ENCODE data around the gene GNAL. TPM values are rescaled to one million over a fixed set of nuclear protein-coding genes. Genes with fewer than 3 reads are reported as not detected.
A peak's percentile ranks its signal among the peaks of the same experiment; 100 is the strongest.
"Not testable (repeated sequence)": the region's sequence is repeated elsewhere in the genome, so short reads cannot be mapped to it uniquely, and the experiment has no call there.

Gene GNAL
- total RNA-seq, 4 donors from 2014 or later: 22.8 to 30.4 (median 26.5) TPM

DNA sequence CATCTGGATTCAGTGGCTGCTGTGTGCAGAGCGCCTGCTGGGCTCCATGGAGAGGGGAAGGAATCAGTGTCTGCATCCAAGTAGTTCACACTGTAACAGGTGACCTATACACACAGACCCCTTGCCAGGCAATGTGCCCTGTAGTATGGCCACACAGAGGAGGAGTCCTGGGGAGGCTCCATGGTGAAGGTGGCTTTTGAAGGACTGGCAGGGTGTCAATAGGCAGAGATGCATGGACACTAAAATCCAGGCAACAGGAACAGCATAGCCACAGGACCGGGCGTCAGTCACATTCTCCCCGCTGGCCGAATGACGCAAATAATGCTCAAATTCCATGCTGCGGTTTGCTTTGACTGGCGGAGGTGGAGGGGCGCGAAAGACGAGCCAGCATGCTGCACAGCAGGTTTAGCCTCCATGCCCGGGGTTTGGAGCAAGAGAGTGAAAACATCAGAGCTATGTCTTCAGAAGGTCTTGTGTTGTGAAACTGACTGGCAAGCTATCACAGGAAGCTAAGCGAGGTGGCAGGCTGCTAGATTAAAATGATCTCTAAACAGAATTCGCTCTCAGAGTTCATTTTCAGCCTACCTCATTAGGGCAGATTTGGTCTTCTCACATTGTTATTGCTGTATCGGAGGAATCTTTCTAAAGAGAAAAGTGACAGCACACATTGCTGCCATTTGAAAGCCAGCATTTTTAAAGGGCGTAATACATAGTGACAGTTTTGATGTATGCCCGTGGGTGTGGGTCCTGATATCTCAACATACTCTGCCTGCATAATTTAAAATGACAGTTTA lies 161.0 kb downstream of the GNAL start:
- intact Hi-C loops (cut with DNase I): loop anchor here (10.0 kb wide), 2 partner anchors 55 to 175 kb away; partner anchors contain the start of gene MPPE1
- H3K36me3 ChIP-seq: no peaks in the 10 kb centered on the region
- peak overlapping the region in 2 of 3 donors; percentile 74 to 100 for H3K4me3 ChIP-seq (replicated peaks in 1 of 3)
- peak; percentile 58 to 67 for DNase-seq
- TF ChIP-seq, protein P1, sequence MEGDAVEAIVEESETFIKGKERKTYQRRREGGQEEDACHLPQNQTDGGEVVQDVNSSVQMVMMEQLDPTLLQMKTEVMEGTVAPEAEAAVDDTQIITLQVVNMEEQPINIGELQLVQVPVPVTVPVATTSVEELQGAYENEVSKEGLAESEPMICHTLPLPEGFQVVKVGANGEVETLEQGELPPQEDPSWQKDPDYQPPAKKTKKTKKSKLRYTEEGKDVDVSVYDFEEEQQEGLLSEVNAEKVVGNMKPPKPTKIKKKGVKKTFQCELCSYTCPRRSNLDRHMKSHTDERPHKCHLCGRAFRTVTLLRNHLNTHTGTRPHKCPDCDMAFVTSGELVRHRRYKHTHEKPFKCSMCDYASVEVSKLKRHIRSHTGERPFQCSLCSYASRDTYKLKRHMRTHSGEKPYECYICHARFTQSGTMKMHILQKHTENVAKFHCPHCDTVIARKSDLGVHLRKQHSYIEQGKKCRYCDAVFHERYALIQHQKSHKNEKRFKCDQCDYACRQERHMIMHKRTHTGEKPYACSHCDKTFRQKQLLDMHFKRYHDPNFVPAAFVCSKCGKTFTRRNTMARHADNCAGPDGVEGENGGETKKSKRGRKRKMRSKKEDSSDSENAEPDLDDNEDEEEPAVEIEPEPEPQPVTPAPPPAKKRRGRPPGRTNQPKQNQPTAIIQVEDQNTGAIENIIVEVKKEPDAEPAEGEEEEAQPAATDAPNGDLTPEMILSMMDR (IDR thresholded peaks at IDR 0.05): no peak
- TF ChIP-seq POLR2A (IDR thresholded peaks at IDR 0.05): peak in 1 of 2 donors; percentile 67
- 10 to 12% methylated on average over 15 to 17 of the region's 17 CpGs for WGBS, 2 donors
- H3K27ac ChIP-seq: peak overlapping the region; percentile 95 to 96 (median 95)
- H3K27me3 ChIP-seq: no peaks in the 10 kb centered on the region
- no peaks in the 10 kb centered on the region for H3K9me3 ChIP-seq
- H3K4me1 ChIP-seq: peaks cover 14 to 22% of the 10 kb centered on the region in 2 donors

DNA sequence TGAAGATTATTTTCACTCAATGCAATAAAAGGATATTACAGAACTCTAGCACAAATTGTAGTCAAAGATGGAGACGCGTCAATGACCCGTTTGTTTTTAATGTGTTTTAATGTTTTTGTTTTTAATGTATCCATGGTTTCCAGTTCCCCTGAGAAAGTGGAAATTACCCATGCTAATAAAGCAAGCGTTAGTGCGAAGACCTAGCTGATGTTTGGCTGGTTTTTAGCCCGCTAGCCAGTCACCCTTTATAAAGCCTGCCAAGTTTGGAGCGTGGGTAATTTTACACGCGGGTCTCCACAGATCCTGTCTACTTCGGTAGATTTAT lies 161.7 kb downstream of the GNAL start:
- Histone ChIP-seq H3K4me3 (replicated peaks in 1 of 3) (peak overlapping the region; percentile 74 to 100 (median 93)), H3K27ac (peak overlapping the region; percentile 95 to 96 (median 95)), H3K9me3 (no peaks in the 10 kb centered on the region), H3K27me3 (no peaks in the 10 kb centered on the region), H3K4me1 (peaks cover 14 to 22% of the 10 kb centered on the region in 2 donors), H3K36me3 (no peaks in the 10 kb centered on the region)
- TF ChIP-seq POLR2A (IDR thresholded peaks at IDR 0.05): no peak
- TF ChIP-seq, protein P1 (IDR thresholded peaks at IDR 0.05): no peak
- intact Hi-C loops (cut with DNase I): loop anchor here (10.0 kb wide), 2 partner anchors 54 to 174 kb away; partner anchors contain the start of gene MPPE1
- DNase-seq: no peak
- WGBS, 2 donors: 1% methylated on average over 10 of the region's 10 CpGs

DNA sequence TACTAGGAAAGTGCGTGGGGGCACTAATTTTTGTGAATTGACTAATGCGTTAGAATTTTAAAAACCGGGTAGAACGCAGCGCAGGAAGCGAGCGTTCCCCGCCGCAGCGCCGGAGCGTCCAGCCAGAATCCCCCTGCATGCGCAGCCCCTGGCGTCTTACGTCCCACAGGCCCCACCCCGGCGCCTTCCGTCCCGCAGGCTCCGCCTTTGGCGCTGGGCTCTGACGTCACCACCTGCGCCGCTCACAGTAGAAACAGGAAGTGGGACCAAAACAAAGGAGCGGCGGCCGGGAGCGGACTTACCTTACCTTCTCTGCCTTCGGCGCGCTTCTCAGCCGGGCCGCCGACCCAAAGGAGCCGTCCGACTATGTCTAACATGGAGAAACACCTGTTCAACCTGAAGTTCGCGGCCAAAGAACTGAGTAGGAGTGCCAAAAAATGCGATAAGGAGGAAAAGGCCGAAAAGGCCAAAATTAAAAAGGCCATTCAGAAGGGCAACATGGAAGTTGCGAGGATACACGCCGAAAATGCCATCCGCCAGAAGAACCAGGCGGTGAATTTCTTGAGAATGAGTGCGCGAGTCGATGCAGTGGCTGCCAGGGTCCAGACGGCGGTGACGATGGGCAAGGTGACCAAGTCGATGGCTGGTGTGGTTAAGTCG lies 162.2 kb downstream of the GNAL start, which contains the start of gene CHMP1B:
CHMP1B (plus strand) TSS at position 268 of the 660 bp plus-strand sequence; CDS start at position 367, 99 bp downstream.
- no peaks in the 10 kb centered on the region for H3K36me3 ChIP-seq
- H3K4me1 ChIP-seq: peaks cover 16 to 27% of the 10 kb centered on the region in 2 donors
- peak; percentile 98 to 99 for DNase-seq
- intact Hi-C loops (cut with DNase I): loop anchor here (10.0 kb wide), 2 partner anchors 54 to 174 kb away; partner anchors contain the start of gene MPPE1
- no peaks in the 10 kb centered on the region for H3K27me3 ChIP-seq
- H3K27ac ChIP-seq: peak within 1 kb of the TSS; percentile 95 to 96 (median 95)
- WGBS, 2 donors: 0 to 2% methylated on average over 35 to 51 of the region's 53 CpGs
- TF ChIP-seq, protein P1 (IDR thresholded peaks at IDR 0.05): peak in 3 of 6 experiments; percentile 9 to 20 (median 11)
- peak; percentile 97 to 99 for TF ChIP-seq POLR2A (IDR thresholded peaks at IDR 0.05)
- H3K9me3 ChIP-seq: no peaks in the 10 kb centered on the region
- H3K4me3 ChIP-seq (replicated peaks in 1 of 3): peak within 1 kb of the TSS; percentile 74 to 100 (median 93)

DNA sequence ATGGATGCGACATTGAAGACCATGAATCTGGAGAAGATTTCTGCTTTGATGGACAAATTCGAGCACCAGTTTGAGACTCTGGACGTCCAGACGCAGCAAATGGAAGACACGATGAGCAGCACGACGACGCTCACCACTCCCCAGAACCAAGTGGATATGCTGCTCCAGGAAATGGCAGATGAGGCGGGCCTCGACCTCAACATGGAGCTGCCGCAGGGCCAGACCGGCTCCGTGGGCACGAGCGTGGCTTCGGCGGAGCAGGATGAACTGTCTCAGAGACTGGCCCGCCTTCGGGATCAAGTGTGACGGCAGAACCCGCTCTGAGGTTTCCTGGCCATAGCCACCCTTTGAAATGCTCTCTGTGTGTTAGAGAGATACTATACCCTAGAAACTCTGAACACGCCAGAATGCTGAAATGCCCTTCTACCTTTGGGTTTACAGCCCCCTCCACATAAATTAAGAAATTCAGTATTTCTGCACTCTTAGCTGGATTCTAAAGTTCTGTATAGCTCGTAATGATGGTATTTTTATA lies 162.8 kb downstream of the GNAL start:
- WGBS, 2 donors: 1% methylated on average over 12 to 14 of the region's 23 CpGs
- Histone ChIP-seq H3K27ac (peak overlapping the region; percentile 95 to 96 (median 95)), H3K9me3 (no peaks in the 10 kb centered on the region), H3K36me3 (no peaks in the 10 kb centered on the region), H3K4me3 (replicated peaks in 1 of 3) (peak overlapping the region; percentile 74 to 100 (median 93)), H3K27me3 (no peaks in the 10 kb centered on the region), H3K4me1 (peaks cover 21 to 33% of the 10 kb centered on the region in 2 donors)
- TF ChIP-seq, protein P1 (IDR thresholded peaks at IDR 0.05): no peak
- TF ChIP-seq POLR2A (IDR thresholded peaks at IDR 0.05): peak in 1 of 2 donors; percentile 7
- DNase-seq: peak; percentile 49 to 53
- intact Hi-C loops (cut with DNase I): loop anchor here (10.0 kb wide), 2 partner anchors 53 to 173 kb away; partner anchors contain the start of gene MPPE1

- intact Hi-C loops (cut with DNase I): loop anchor here (10.0 kb wide), 2 partner anchors 50 to 170 kb away; partner anchors contain the start of gene MPPE1
- H3K27me3 ChIP-seq; H3K27ac ChIP-seq; H3K9me3 ChIP-seq; DNase-seq; H3K4me3 ChIP-seq (replicated peaks in 1 of 3); H3K36me3 ChIP-seq: not testable (repeated sequence)
- H3K4me1 ChIP-seq: peaks cover 47 to 56% of the 10 kb centered on the region in 2 donors
- WGBS, 2 donors: 90 to 95% methylated on average over 6 of the region's 6 CpGs
Measured at GRCh38 chr18:11854554-11854953, 165.5 kb downstream of the GNAL start.

Data from thyroid gland (tissue), 4 donors.